ENCODE data around the gene PHF12.

GRCh38 chr17:28895794-28896447 lies 55.4 kb downstream of the PHF12 start:
- TF ChIP-seq NRF1 (conservative IDR thresholded peaks at IDR 0.05; ENCODE audit: low read depth, low read length) (no peak), E4F1 (IDR thresholded peaks at IDR 0.05; ENCODE audit: borderline replicate concordance, partially characterized antibody) (no peak), CTCF (IDR thresholded peaks at IDR 0.05 in 2 of 3, conservative IDR thresholded peaks at IDR 0.05 in 1 of 3; ENCODE audit: control insufficient read depth in 2 of 3, extremely low read depth in 1 of 3, insufficient read depth in 1 of 3, low read depth in 3 of 3, low read length in 3 of 3) (no peak; a peak in 1 of 6 replicates), BMI1 (IDR thresholded peaks at IDR 0.05; ENCODE audit: borderline replicate concordance) (no peak), TARDBP (IDR thresholded peaks at IDR 0.05; ENCODE audit: borderline replicate concordance) (no peak), EZH2 (IDR thresholded peaks at IDR 0.05; ENCODE audit: borderline replicate concordance, control insufficient read depth, low read depth, low read length) (no peak)

Data from GM12878 (cell line).